GM12878 (cell line): ENCODE measurements around the gene VIL1. TPM values are rescaled to one million over a fixed set of nuclear protein-coding genes. Genes with fewer than 3 reads are reported as not detected.

Experiments
- ATAC-seq: fragments of 200-7000 bp; cut with Tn5 transposase; 3 replicates; pipeline ENCODE4 v1.9.1; 2020; ENCODE audit warnings: mild to moderate bottlenecking, moderate library complexity
- BruUV-seq: library from RNA; stranded (reverse); fragments of 400-500 nt; replicated peaks from 2 replicates; lab custom pipeline; 2021; lab: Mats Ljungman, UMichigan
- CTCF ChIA-PET: fragments of 300-600 bp; sonication (Branson Sonifier 250); formaldehyde crosslinking; extraction: SDS; loops from one replicate; lab custom pipeline; 2021; ENCODE audit warnings: inconsistent platforms; lab: Yijun Ruan, JAX
- POLR2A ChIA-PET: fragments of 350-600 bp; formaldehyde crosslinking; extraction: SDS; loops from one replicate; lab custom pipeline; 2021; ENCODE audit warnings: inconsistent platforms; lab: Charles Lee
- RAD21 ChIA-PET: fragments of 300-600 bp; sonication (Branson Sonifier 250); formaldehyde crosslinking; loops from one replicate; lab custom pipeline; 2023; ENCODE audit warnings: antibody characterized with exemption; ENCODE audit not compliant: unreplicated experiment; lab: Charles Lee
- SMC1A ChIA-PET: fragments of 300-600 bp; sonication (Branson Sonifier 250); formaldehyde crosslinking; loops from one replicate; lab custom pipeline; 2023; ENCODE audit not compliant: unreplicated experiment, uncharacterized antibody; lab: Charles Lee
- DNase-seq: peaks from one replicate; pipeline ENCODE4 v3.0.0-alpha.2; 2011; ENCODE audit warnings: low read depth, low spot score
- FAIRE-seq: peaks from 3 replicates; lab custom pipeline; 2011; peaks lifted over from hg19 to GRCh38; lab: Jason Lieb, UNC
- H2AFZ ChIP-seq: 2 replicates; pipeline ENCODE4 v1.6.0; 2011; ENCODE audit warnings: low read depth, low read length, control low read depth; ENCODE audit not compliant: control insufficient read depth
- H3K27ac ChIP-seq: 2 replicates; pipeline ENCODE4 v1.5.1; 2011; ENCODE audit warnings: control low read depth; ENCODE audit not compliant: control insufficient read depth, insufficient read depth
- H3K27me3 ChIP-seq, 2 experiments: replicated peaks in 1 of 2; 2 replicates each; pipeline versions ENCODE4 v1.6.0 to v1.6.1; 2011; ENCODE audit warnings: low read length in 1 of 2; ENCODE audit not compliant: control insufficient read depth in 2 of 2, insufficient read depth in 2 of 2
- H3K36me3 ChIP-seq, 2 experiments: 2 replicates each; pipeline ENCODE4 v1.5.1; 2011; ENCODE audit warnings: low read length in 1 of 2; ENCODE audit not compliant: control insufficient read depth in 2 of 2, insufficient read depth in 2 of 2
- H3K4me1 ChIP-seq: 2 replicates; pipeline ENCODE4 v1.6.1; 2011; ENCODE audit warnings: mild to moderate bottlenecking, low read length, moderate library complexity, mixed read lengths; ENCODE audit not compliant: control insufficient read depth, insufficient read depth
- H3K4me2 ChIP-seq: 2 replicates; pipeline ENCODE4 v1.6.0; 2011; ENCODE audit warnings: control low read depth; ENCODE audit not compliant: control insufficient read depth, insufficient read depth
- H3K4me3 ChIP-seq: fragments of 200-600 bp; sonication (generic); 2 replicates; pipeline ENCODE4 v1.5.1; 2016
- H3K79me2 ChIP-seq: 2 replicates; pipeline ENCODE4 v1.6.0; 2011; ENCODE audit warnings: low read length; ENCODE audit not compliant: control insufficient read depth, insufficient read depth
- H3K9ac ChIP-seq: 2 replicates; pipeline ENCODE4 v1.8.0; 2011; ENCODE audit warnings: low read length, control low read depth, mixed read lengths; ENCODE audit not compliant: control insufficient read depth, insufficient read depth
- H3K9me3 ChIP-seq: replicated peaks from 3 replicates; pipeline ENCODE4 v1.5.1; 2011; ENCODE audit warnings: mild to moderate bottlenecking, low read length; ENCODE audit not compliant: control insufficient read depth, insufficient read depth
- H4K20me1 ChIP-seq: 2 replicates; pipeline ENCODE4 v1.6.0; 2011; ENCODE audit not compliant: control insufficient read depth, insufficient read depth
- ATF2 ChIP-seq: IDR thresholded peaks from 2 replicates; pipeline ENCODE4 v1.6.1; 2012; ENCODE audit warnings: low read length, inconsistent platforms
- BACH1 ChIP-seq: fragments of 450-650 bp; IDR thresholded peaks from 2 replicates; pipeline ENCODE4 v1.6.1; 2017; ENCODE audit warnings: mild to moderate bottlenecking, borderline replicate concordance
- BCLAF1 ChIP-seq: fragments of 450-650 bp; IDR thresholded peaks from 2 replicates; pipeline ENCODE4 v1.6.1; 2017; ENCODE audit warnings: antibody characterized with exemption, mild to moderate bottlenecking, moderate library complexity
- E2F4 ChIP-seq: IDR thresholded peaks from 2 replicates; pipeline ENCODE4 v1.6.1; 2012; ENCODE audit warnings: low read depth, low read length, improper control_type of control experiment
- EGR1 ChIP-seq, 2 experiments: IDR thresholded peaks; 1 replicate in 1 of 2; 2 replicates in 1 of 2; pipeline ENCODE4 v1.6.1; 2011 to 2012; ENCODE audit warnings: low read depth in 2 of 2, low read length in 2 of 2, borderline replicate concordance in 1 of 2, mild to moderate bottlenecking in 1 of 2, moderate library complexity in 1 of 2
- HDAC2 ChIP-seq: fragments of 200-600 bp; sonication (generic); IDR thresholded peaks from 2 replicates; pipeline ENCODE4 v1.6.1; 2017
- MTA2 ChIP-seq: fragments of 450-650 bp; IDR thresholded peaks from 2 replicates; pipeline ENCODE4 v1.6.1; 2016; ENCODE audit warnings: low read depth, mild to moderate bottlenecking, moderate library complexity
- MTA3 ChIP-seq: IDR thresholded peaks from 2 replicates; pipeline ENCODE4 v1.6.1; 2012; ENCODE audit warnings: low read length, inconsistent platforms, borderline replicate concordance
- MYB ChIP-seq: fragments of 150-350 bp; IDR thresholded peaks from 2 replicates; pipeline ENCODE4 v1.6.1; 2014; ENCODE audit warnings: mild to moderate bottlenecking, low read depth, low read length, borderline replicate concordance
- POLR2A ChIP-seq: IDR thresholded peaks from 2 replicates; pipeline ENCODE4 v1.6.1; 2011; ENCODE audit warnings: low read depth, mild to moderate bottlenecking, low read length
- RFX5 ChIP-seq: IDR thresholded peaks from 2 replicates; pipeline ENCODE4 v1.6.1; 2011; ENCODE audit warnings: low read depth, low read length, improper control_type of control experiment
- TAF1 ChIP-seq: IDR thresholded peaks from 2 replicates; pipeline ENCODE4 v1.6.1; 2011; ENCODE audit warnings: mild to moderate bottlenecking, low read depth, low read length, borderline replicate concordance
- USF1 ChIP-seq: IDR thresholded peaks from 2 replicates; pipeline ENCODE4 v1.6.1; 2011; ENCODE audit warnings: borderline replicate concordance, low read depth, mild to moderate bottlenecking, moderate library complexity, mixed read lengths, low read length; ENCODE audit not compliant: insufficient read depth; ENCODE audit errors: extremely low read length
- WGBS: methylation state at CpG from one replicate; pipeline ENCODE4 v1.1.6; 2016; ENCODE audit warnings: low lambda C conversion rate; ENCODE audit not compliant: insufficient replicate concordance, insufficient coverage; ENCODE audit errors: missing lambda C conversion rate; 5-methylcytosine and 5-hydroxymethylcytosine counted together
- in situ Hi-C: fragments of 300-500 bp; cut with MboI; formaldehyde crosslinking; loops from 9 replicates; pipeline ENCODE4 v1.14.3; 2018; ENCODE audit warnings: mixed read lengths
- intact Hi-C: fragments of 100-400 bp; cut with micrococcal nuclease; formaldehyde crosslinking; loops from one replicate; pipeline ENCODE4 v1.14.2; 2022; ENCODE audit not compliant: unreplicated experiment
- polyA plus RNA-seq, 11 experiments: library from polyadenylated mRNA; depleted of rRNA in 4 of 11; unstranded in 6 of 11; stranded (reverse) in 5 of 11; fragments of >200 nt; fragmentation: Nextera tagmentation in 4 of 11; fragmentation: Illumina TruSeq in 1 of 11; extraction: Ambion mirVana in 4 of 11; extraction: Trizol in 1 of 11; gene quantifications; 1 replicate in 1 of 11; 2 replicates in 10 of 11; pipeline versions ENCODE4 v1.2.1 to v1.2.3, GENCODE V29; 2011 to 2016; ENCODE audit warnings: inconsistent platforms in 2 of 11, missing spikeins in 2 of 11, low read depth in 1 of 11
- total RNA-seq, 4 experiments: library from RNA; depleted of rRNA in 3 of 4; stranded (reverse); fragments of >200 nt in 3 of 4; fragmentation: Illumina TruSeq in 1 of 4; extraction: Trizol in 1 of 4; gene quantifications; 2 replicates each; pipeline versions ENCODE4 v1.2.1 to v1.2.3, GENCODE V29; 2013 to 2021

VIL1 gene
- total and polyA plus RNA-seq, 10 of the 15 experiments (the other 5 are each of a cell fraction or from before 2014, with no cell fraction given), result 0.03 to 1.9 (median 0.33) TPM

- TF ChIP-seq USF1, result no peak
- TF ChIP-seq HDAC2, result no peak
- no peak for TF ChIP-seq MYB
- TF ChIP-seq MTA2, result no peak
- no peak for TF ChIP-seq TAF1
- TF ChIP-seq BACH1, result no peak
Measured at GRCh38 chr2:218434456-218434855, 15.5 kb downstream of the VIL1 start (continued).

GRCh38 chr2:218435003-218435982 lies 16.4 kb downstream of the VIL1 start:
- Histone ChIP-seq H2AFZ (no peak overlapping the region), H3K4me3 (no peak overlapping the region), H3K27ac (no peak overlapping the region), H3K9me3 (no peaks in the 10 kb centered on the region), H4K20me1 (no peaks in the 10 kb centered on the region), H3K79me2 (no peaks in the 10 kb centered on the region), H3K36me3 (no peaks in the 10 kb centered on the region), H3K4me1 (peaks cover 12% of the 10 kb centered on the region), H3K4me2 (no peak overlapping the region), H3K27me3 (no peaks in the 10 kb centered on the region), H3K9ac (no peak overlapping the region)
- CTCF ChIA-PET, result interaction anchor here (0.7 kb wide), 1 partner anchor 107 kb away, joined by 3 read pairs; no protein-coding TSS in a partner anchor
- 85% methylated on average over 9 of the region's 11 CpGs for WGBS
- FAIRE-seq, result no peak
- SMC1A ChIA-PET, result no interaction called here
- POLR2A ChIA-PET, result no interaction called here
- ATAC-seq, result no peak
- intact Hi-C loops (no loop called here), in situ Hi-C loops (no loop called here)
- RAD21 ChIA-PET, result no interaction called here
- no peak for DNase-seq
- BruUV-seq, result no TSS peak
- TF ChIP-seq RFX5 (no peak), BCLAF1 (no peak), ATF2 (no peak), EGR1 (IDR thresholded peaks at IDR 0.05; ENCODE audit: borderline replicate concordance in 1 of 2, low read depth in 2 of 2, low read length in 2 of 2) (no peak), MTA3 (no peak), E2F4 (no peak), POLR2A (no peak)
